T-cell (primary cell): ENCODE results near the gene DNTTIP2. TPM values are rescaled to one million over a fixed set of nuclear protein-coding genes. Genes with fewer than 3 reads are reported as not detected.

Experiments used
- ATAC-seq, 4 experiments: fragments of 200-7000 bp in 3 of 4; fragments of 150-1000 bp in 1 of 4; cut with Tn5 transposase; replicated peaks in 1 of 4; 1 replicate in 3 of 4; 2 replicates in 1 of 4; pipeline ENCODE4 v1.10.0; 2021; ENCODE audit warnings: moderate library complexity in 3 of 4, mild to moderate bottlenecking in 2 of 4, moderate number of reproducible peaks in 1 of 4
- CTCF ChIA-PET, 2 donors: fragments of 300-600 bp; sonication (Branson Sonifier 250); formaldehyde crosslinking; loops; one replicate each; lab custom pipeline; 2022; ENCODE audit warnings: antibody characterized with exemption in 2 of 2; lab: Charles Lee
- POLR2A ChIA-PET, 2 donors: fragments of 300-600 bp; sonication (Branson Sonifier 250); formaldehyde crosslinking; loops; one replicate each; lab custom pipeline; 2022; ENCODE audit warnings: antibody characterized with exemption in 2 of 2; lab: Charles Lee
- DNase-seq, 35 experiments: peaks; one replicate each; pipeline versions ENCODE4 v3.0.0 to v3.0.0-alpha.2; 2013 to 2023
- H3K27ac ChIP-seq: one replicate; pipeline ENCODE4 v1.5.1; 2013; ENCODE audit warnings: low read length
- H3K27me3 ChIP-seq, 2 experiments: replicated peaks in 1 of 2; 1 replicate in 1 of 2; 2 replicates in 1 of 2; pipeline versions ENCODE4 v1.6.1 to v1.7.0; 2013; ENCODE audit warnings: low read length in 1 of 2, mixed read lengths in 1 of 2; ENCODE audit not compliant: control insufficient read depth in 2 of 2, insufficient read depth in 2 of 2; ENCODE audit errors: extremely low read depth in 1 of 2
- H3K36me3 ChIP-seq, 2 donors: 1 replicate in 1 of 2; 2 replicates in 1 of 2; pipeline versions ENCODE4 v1.6.1 to v1.7.0; 2013; ENCODE audit warnings: low read length in 1 of 2; ENCODE audit not compliant: control insufficient read depth in 2 of 2, insufficient read depth in 1 of 2; ENCODE audit errors: extremely low read depth in 1 of 2
- H3K4me1 ChIP-seq, 2 experiments: 1 replicate in 1 of 2; 2 replicates in 1 of 2; pipeline versions ENCODE4 v1.6.1 to v1.7.0; 2013; ENCODE audit warnings: low read length in 2 of 2, mixed read lengths in 1 of 2; ENCODE audit not compliant: insufficient read depth in 2 of 2, control insufficient read depth in 1 of 2; ENCODE audit errors: extremely low read depth in 1 of 2
- H3K4me3 ChIP-seq, 2 donors: 1 replicate in 1 of 2; 2 replicates in 1 of 2; pipeline versions ENCODE4 v1.5.1 to v1.7.0; 2013; ENCODE audit warnings: mild to moderate bottlenecking in 2 of 2, low read length in 1 of 2, moderate library complexity in 1 of 2; ENCODE audit not compliant: control insufficient read depth in 1 of 2; ENCODE audit errors: extremely low read depth in 1 of 2
- H3K9me3 ChIP-seq: 2 replicates; pipeline ENCODE4 v1.7.0; 2013
- H3K27ac Mint-ChIP-seq, 2 donors: one replicate each; pipeline ENCODE4 v1.8.0; 2020 to 2021; ENCODE audit warnings: mild to moderate bottlenecking in 2 of 2, mixed read lengths in 2 of 2
- H3K27me3 Mint-ChIP-seq, 2 donors: one replicate each; pipeline ENCODE4 v1.8.0; 2021 to 2022; ENCODE audit warnings: mixed read lengths in 2 of 2
- H3K36me3 Mint-ChIP-seq: one replicate; pipeline ENCODE4 v1.8.0; 2021; ENCODE audit warnings: mixed read lengths
- H3K4me1 Mint-ChIP-seq, 3 donors: one replicate each; pipeline ENCODE4 v1.8.0; 2020 to 2022; ENCODE audit warnings: mixed read lengths in 3 of 3, mild to moderate bottlenecking in 1 of 3
- H3K4me3 Mint-ChIP-seq, 3 donors: one replicate each; pipeline ENCODE4 v1.8.0; 2020 to 2022; ENCODE audit warnings: mild to moderate bottlenecking in 3 of 3, mixed read lengths in 3 of 3, moderate library complexity in 3 of 3
- H3K9me3 Mint-ChIP-seq, 3 donors: one replicate each; pipeline ENCODE4 v1.8.0; 2020 to 2022; ENCODE audit warnings: mixed read lengths in 3 of 3
- WGBS: methylation state at CpG from one replicate; pipeline ENCODE4 v1.1.5; 2013; ENCODE audit warnings: missing lambda C conversion rate; ENCODE audit not compliant: insufficient coverage; 5-methylcytosine and 5-hydroxymethylcytosine counted together
- total RNA-seq, 35 experiments: library from RNA in 6 of 35; stranded (reverse) in 6 of 35; fragments of 120-200 nt in 1 of 35; gene quantifications; one replicate each; pipeline versions ENCODE4 v1.2.1 to v1.2.4 and lab custom pipeline; 2013 to 2026

Gene DNTTIP2
- total RNA-seq, 5 donors from 2014 or later (not counting 1 experiment from before 2014, with no cell fraction given), result 60.4 to 90.7 (median 69.8) TPM

DNA sequence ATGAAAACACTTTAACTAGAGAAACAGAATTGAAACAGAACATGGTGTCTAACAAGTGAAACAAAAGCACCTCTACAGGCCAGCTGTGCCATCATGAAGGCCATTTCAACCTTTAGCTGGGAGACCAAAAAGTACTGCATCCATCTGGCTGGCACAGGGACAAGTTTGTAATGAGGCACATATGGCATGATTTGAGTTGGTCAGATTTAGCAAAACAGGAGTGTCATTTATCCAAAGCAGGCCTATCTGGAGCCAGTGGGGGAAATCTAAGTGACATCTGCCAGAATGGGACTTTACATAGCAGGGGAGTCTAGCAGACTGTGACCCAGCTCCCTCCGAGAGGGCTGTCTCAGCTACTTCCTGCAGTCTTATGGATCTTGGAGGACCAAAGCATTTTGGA is 51.9 kb downstream of the DNTTIP2 start:
- Mint-ChIP-seq H3K4me1 (no peaks in the 10 kb centered on the region), H3K27me3 (no peaks in the 10 kb centered on the region)

DNA sequence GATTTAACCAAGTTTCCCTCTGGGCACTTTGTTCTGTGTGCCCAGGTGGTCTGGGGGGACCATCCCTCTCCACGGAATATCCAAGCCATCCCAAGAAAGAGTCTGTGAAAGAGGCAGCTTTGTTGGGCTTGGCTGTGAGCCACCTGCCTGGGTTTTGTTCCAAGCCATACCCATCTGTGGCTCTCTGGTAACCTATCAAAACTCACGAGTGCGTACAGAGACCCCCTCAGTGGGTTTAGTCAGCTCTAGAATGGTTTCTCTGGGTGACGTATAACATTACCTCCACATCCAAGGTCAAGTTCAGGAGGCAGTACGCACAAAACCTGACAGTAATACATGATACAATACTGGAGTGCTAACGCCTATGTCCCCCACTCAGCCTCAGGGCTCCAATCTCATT is 54.2 kb downstream of the DNTTIP2 start:
- POLR2A ChIA-PET, result no interaction called here
- no peak overlapping the region for H3K4me3 Mint-ChIP-seq

More for the DNA sequence above, 51.9 kb downstream of the DNTTIP2 start:
- H3K4me3 Mint-ChIP-seq, result no peak overlapping the region
- WGBS, result 100% methylated on average over 1 of the region's 1 CpG
- H3K9me3 Mint-ChIP-seq, result no peaks in the 10 kb centered on the region
- no peak for DNase-seq
- ATAC-seq, result no peak
- Histone ChIP-seq H3K9me3 (no peaks in the 10 kb centered on the region), H3K27me3 (no peaks in the 10 kb centered on the region), H3K4me3 (no peak overlapping the region), H3K4me1 (no peaks in the 10 kb centered on the region), H3K27ac (no peak overlapping the region), H3K36me3 (no peaks in the 10 kb centered on the region)
- peaks cover 12% of the 10 kb centered on the region for H3K36me3 Mint-ChIP-seq
- CTCF ChIA-PET, result interaction anchor here in 1 of 2 donors (1.5 kb wide), 1 partner anchor 14 kb away, joined by 3 read pairs; no protein-coding TSS in a partner anchor
- no peak overlapping the region for H3K27ac Mint-ChIP-seq
- POLR2A ChIA-PET, result no interaction called here

DNA sequence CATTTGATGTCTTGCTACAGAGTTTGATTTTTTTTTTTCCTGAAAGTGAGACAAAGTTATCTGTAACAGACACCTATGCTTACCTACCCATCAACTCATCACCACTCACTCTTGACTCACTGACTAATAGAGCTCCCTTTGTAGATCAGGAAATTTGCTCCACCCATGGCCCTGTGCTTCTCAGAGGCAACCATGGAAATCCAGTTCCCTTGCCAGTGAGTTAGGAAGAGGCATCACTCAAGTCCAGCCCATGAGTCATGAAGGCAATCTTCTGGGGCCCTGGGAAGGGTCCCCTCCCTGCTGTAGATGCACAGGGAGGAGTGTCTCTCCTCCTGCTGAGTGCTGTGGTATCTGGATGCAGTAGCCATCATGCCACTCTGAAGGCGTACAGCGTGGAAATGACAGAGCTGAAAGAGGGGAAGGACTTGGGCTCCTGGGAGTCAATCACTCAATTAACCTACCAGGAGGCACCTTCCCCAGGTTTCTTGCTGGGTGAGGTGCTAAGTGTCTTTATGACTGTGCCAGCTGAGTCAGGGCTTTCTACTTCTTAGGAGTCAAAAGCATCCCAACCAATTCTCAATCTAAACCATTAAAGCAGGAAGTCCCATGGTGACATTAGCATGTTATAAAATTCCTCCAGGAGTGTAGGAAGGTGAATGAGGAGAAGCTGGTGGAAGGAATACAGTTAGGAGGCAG is 56.1 kb downstream of the DNTTIP2 start:
- POLR2A ChIA-PET, result interaction anchor here (0.6 to 0.7 kb wide), 2 partner anchors 73 to 1004 kb away, joined by 3 to 7 read pairs; no protein-coding TSS in a partner anchor

More for the DNA sequence above, 54.2 kb downstream of the DNTTIP2 start:
- Mint-ChIP-seq H3K36me3 (peaks cover 3% of the 10 kb centered on the region), H3K27me3 (no peaks in the 10 kb centered on the region), H3K4me1 (no peaks in the 10 kb centered on the region), H3K9me3 (no peaks in the 10 kb centered on the region), H3K27ac (no peak overlapping the region)
- Histone ChIP-seq H3K9me3 (no peaks in the 10 kb centered on the region), H3K4me3 (no peak overlapping the region), H3K27ac (no peak overlapping the region), H3K27me3 (no peaks in the 10 kb centered on the region), H3K36me3 (no peaks in the 10 kb centered on the region), H3K4me1 (no peaks in the 10 kb centered on the region)
- ATAC-seq (no peak), DNase-seq (no peak)
- WGBS, result no CpG with 5 or more reads among the region's 6 CpGs
- CTCF ChIA-PET, result interaction anchor here (0.5 to 1.4 kb wide), 2 partner anchors 195 to 369 kb away, joined by 3 to 7 read pairs; no protein-coding TSS in a partner anchor

DNA sequence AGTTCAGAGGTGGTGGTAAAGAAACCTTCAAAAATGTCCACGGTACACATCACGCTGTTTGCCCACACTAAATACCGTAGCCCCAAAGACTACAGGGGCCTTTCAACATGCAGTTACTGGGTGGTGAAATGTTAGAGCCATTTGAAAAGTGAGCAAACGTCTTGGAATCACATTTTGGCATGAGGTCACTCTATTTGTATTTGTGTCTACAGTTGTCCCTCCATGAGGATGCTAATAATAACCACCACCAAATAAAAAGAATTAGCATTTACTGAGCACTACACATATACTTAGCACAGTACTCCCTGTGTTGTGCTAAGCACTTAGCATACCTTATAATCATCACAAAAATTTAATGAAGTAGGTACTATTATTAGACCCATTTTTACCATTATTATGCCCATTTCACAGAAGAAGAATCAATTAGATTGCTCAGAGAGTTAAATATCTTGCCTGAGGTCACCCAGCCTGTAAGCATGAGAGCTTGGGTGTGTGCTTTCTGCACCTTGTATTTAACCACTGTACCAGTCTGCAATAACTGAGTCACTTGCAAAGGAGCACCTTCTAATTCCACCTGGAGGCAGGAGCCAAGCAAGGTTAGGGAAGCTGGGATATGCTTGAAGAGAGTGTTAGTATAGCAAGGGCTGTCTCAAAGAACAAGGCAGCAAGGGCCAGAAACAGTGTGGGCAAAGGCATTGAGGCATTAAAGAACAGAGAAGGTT is 57.4 kb downstream of the DNTTIP2 start:
- ATAC-seq (no peak), DNase-seq (no peak)
- Histone ChIP-seq H3K4me3 (no peak overlapping the region), H3K36me3 (no peaks in the 10 kb centered on the region), H3K9me3 (no peaks in the 10 kb centered on the region), H3K4me1 (peaks cover 2 to 16% of the 10 kb centered on the region in 2 experiments), H3K27me3 (no peaks in the 10 kb centered on the region), H3K27ac (no peak overlapping the region)
- WGBS, result no CpG with 5 or more reads among the region's 4 CpGs
- ChIA-PET POLR2A (interaction anchor here in 1 of 2 donors (0.7 kb wide), 1 partner anchor 71 kb away, joined by 7 read pairs; no protein-coding TSS in a partner anchor), CTCF (no interaction called here)
- Mint-ChIP-seq H3K27ac (no peak overlapping the region), H3K4me1 (peaks cover 14 to 22% (median 19%) of the 10 kb centered on the region in 3 donors), H3K9me3 (no peaks in the 10 kb centered on the region), H3K27me3 (no peaks in the 10 kb centered on the region), H3K36me3 (no peaks in the 10 kb centered on the region), H3K4me3 (no peak overlapping the region)

More for the DNA sequence above, 56.1 kb downstream of the DNTTIP2 start:
- DNase-seq, result no peak
- Histone ChIP-seq H3K4me3 (no peak overlapping the region), H3K9me3 (no peaks in the 10 kb centered on the region), H3K4me1 (peaks cover 0 to 4% of the 10 kb centered on the region in 2 experiments), H3K27ac (no peak overlapping the region), H3K36me3 (no peaks in the 10 kb centered on the region), H3K27me3 (no peaks in the 10 kb centered on the region)
- Mint-ChIP-seq H3K36me3 (no peaks in the 10 kb centered on the region), H3K4me1 (peaks cover 2 to 9% (median 8%) of the 10 kb centered on the region in 3 donors), H3K27ac (no peak overlapping the region), H3K9me3 (no peaks in the 10 kb centered on the region), H3K4me3 (no peak overlapping the region), H3K27me3 (no peaks in the 10 kb centered on the region)
- WGBS, result no CpG with 5 or more reads among the region's 2 CpGs
- ATAC-seq, result no peak
- CTCF ChIA-PET, result interaction anchor here (0.5 to 0.8 kb wide), 4 partner anchors 9 to 654 kb away, joined by 3 to 4 read pairs (median 3); no protein-coding TSS in a partner anchor

DNA sequence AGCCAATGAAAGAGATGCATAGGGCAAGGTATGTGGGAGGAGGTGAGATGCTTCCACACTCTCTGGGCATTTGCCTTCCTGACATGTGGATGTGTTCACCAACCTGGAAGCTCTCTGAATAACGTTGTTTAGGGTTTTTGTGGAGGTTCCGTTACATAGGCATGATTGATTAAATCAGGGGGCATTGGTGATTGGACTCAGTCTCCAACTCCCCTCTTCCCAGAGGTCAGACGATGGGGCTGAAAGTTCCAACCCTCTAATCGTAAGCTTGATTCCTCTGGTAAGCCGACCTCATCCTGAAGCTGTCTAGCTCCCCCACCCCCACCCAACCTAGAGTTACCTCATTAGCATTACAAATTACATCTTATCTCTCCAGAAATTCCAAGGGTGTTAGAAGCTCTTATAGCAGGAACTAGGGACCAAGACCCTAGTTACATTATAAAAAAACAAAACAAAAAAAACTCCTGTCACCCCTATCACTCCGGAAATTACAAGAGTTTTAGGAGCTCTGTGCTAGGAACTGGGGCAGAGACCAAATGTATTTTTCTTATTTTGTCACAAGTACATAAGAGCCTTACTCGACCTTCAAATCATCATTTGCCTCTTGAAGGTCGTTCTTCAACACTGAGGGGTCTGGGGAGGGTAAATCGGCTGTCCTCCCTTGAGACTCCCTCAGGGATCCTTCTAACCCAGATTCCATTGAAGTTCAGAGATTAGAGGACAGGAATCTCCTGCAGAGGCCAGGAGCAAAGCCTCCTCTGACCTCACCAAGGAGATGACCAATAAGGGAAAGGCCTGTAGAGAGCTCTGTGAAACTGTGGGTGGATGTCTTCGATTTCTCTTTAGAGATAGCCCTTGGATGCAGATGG is 58.2 kb downstream of the DNTTIP2 start:
- no peak for DNase-seq
- 100% methylated on average over 1 of the region's 10 CpGs for WGBS
- H3K27ac ChIP-seq, result no peak overlapping the region
- H3K27ac Mint-ChIP-seq, result no peak overlapping the region
- H3K36me3 Mint-ChIP-seq, result no peaks in the 10 kb centered on the region
- no peak overlapping the region for H3K4me3 Mint-ChIP-seq
- no peaks in the 10 kb centered on the region for H3K9me3 ChIP-seq
- no peaks in the 10 kb centered on the region for H3K27me3 ChIP-seq
- CTCF ChIA-PET, result interaction anchor here (0.6 to 0.7 kb wide), 2 partner anchors 10 to 21 kb away, joined by 3 to 9 read pairs; no protein-coding TSS in a partner anchor
- POLR2A ChIA-PET, result interaction anchor here in 1 of 2 donors (0.6 kb wide), 1 partner anchor 79 kb away, joined by 7 read pairs; no protein-coding TSS in a partner anchor
- no peaks in the 10 kb centered on the region for H3K27me3 Mint-ChIP-seq
- H3K9me3 Mint-ChIP-seq, result no peaks in the 10 kb centered on the region
- H3K4me3 ChIP-seq, result no peak overlapping the region
- H3K4me1 Mint-ChIP-seq, result peaks cover 14 to 22% (median 19%) of the 10 kb centered on the region in 3 donors
- ATAC-seq, result no peak
- peaks cover 2 to 16% of the 10 kb centered on the region in 2 experiments for H3K4me1 ChIP-seq
- H3K36me3 ChIP-seq, result no peaks in the 10 kb centered on the region
